ENCODE measurements around the gene RANBP1.

DNA sequence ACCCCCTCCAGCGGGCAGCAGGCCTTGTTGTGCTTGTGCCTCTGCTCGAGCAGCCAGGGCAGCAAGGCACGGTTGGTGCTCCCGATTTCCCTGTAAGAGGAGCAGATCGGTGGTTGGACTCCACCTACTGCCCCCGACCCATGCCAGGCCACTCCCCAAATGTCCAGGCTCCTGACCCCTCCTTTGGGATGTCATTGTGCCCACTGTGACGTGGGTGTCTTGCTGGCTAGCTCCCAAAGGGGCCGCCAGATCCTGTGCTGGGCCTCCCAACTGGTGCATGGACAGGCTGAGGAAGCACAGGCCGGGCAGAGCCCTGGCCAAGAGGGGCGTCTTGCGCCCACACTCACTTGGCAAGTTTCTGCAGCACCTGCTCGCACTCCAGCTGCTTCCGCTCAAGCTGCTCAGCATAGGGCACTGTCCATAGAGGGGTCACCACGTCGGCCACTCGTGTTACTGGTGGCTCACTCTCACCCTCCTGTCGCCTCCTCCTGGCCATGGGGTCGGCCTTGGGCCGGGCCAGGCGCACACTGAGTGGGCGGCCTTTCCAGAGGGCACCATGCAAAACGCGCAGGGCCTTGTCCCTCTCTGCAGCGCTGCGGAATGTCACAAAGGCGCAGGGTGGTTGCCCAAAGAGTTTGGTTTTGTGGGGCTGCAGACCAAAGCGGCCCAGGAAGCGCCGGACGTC, at the start of gene RANBP1:
- TF ChIP-seq, protein P1, sequence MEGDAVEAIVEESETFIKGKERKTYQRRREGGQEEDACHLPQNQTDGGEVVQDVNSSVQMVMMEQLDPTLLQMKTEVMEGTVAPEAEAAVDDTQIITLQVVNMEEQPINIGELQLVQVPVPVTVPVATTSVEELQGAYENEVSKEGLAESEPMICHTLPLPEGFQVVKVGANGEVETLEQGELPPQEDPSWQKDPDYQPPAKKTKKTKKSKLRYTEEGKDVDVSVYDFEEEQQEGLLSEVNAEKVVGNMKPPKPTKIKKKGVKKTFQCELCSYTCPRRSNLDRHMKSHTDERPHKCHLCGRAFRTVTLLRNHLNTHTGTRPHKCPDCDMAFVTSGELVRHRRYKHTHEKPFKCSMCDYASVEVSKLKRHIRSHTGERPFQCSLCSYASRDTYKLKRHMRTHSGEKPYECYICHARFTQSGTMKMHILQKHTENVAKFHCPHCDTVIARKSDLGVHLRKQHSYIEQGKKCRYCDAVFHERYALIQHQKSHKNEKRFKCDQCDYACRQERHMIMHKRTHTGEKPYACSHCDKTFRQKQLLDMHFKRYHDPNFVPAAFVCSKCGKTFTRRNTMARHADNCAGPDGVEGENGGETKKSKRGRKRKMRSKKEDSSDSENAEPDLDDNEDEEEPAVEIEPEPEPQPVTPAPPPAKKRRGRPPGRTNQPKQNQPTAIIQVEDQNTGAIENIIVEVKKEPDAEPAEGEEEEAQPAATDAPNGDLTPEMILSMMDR (IDR thresholded peaks at IDR 0.05) = no peak
- TF ChIP-seq EP300 (IDR thresholded peaks at IDR 0.05) = no peak
- TF ChIP-seq POLR2A (IDR thresholded peaks at IDR 0.05) = no peak
